ENCODE measurements around the gene ARID1A. TPM values are rescaled to one million over a fixed set of nuclear protein-coding genes. Genes with fewer than 3 reads are reported as not detected.

Gene ARID1A
- total RNA-seq, 4 donors from 2014 or later: 36.8 to 76.2 (median 44.5) TPM

GRCh38 chr1:26786437-26787380 lies 90.9 kb downstream of the ARID1A start:
- no peaks in the 10 kb centered on the region for H3K27me3 ChIP-seq
- TF ChIP-seq CTCF (IDR thresholded peaks at IDR 0.05) (peak in 1 of 3 experiments; percentile 10), POLR2AphosphoS5 (IDR thresholded peaks at IDR 0.05) (peak; percentile 71 to 86), EP300 (IDR thresholded peaks at IDR 0.05) (no peak)
- peaks cover 0 to 12% (median under 1%) of the 10 kb centered on the region in 4 donors for H3K36me3 ChIP-seq
- intact Hi-C loops (cut with DNase I): loop anchor here (5.0 to 10.0 kb wide), 2 partner anchors 62 to 109 kb away; no protein-coding TSS in a partner anchor
- H3K4me3 ChIP-seq: peak overlapping the region; percentile 67 to 90 (median 72)
- peaks cover 58 to 84% (median 70%) of the 10 kb centered on the region in 4 donors for H3K4me1 ChIP-seq
- H3K27ac ChIP-seq (replicated peaks in 1 of 4): peak overlapping the region; percentile 90 to 98 (median 98)
- no peaks in the 10 kb centered on the region for H3K9me3 ChIP-seq
- peak; percentile 95 for DNase-seq (ENCODE audit: extremely low spot score)
- WGBS: 6% methylated on average over 12 of the region's 12 CpGs

GRCh38 chr1:26787381-26787705 lies 91.5 kb downstream of the ARID1A start:
- Histone ChIP-seq H3K27me3 (no peaks in the 10 kb centered on the region), H3K4me3 (peak overlapping the region; percentile 67 to 90 (median 72)), H3K9me3 (no peaks in the 10 kb centered on the region), H3K36me3 (peaks cover 0 to 8% (median 0%) of the 10 kb centered on the region in 4 donors), H3K27ac (replicated peaks in 1 of 4) (peak overlapping the region; percentile 90 to 98 (median 98)), H3K4me1 (peaks cover 52 to 79% (median 64%) of the 10 kb centered on the region in 4 donors)
- WGBS: 0% methylated on average over 11 of the region's 11 CpGs
- TF ChIP-seq EP300 (IDR thresholded peaks at IDR 0.05): no peak
- no peak for TF ChIP-seq POLR2A (IDR thresholded peaks at IDR 0.05; ENCODE audit: low read depth)
- no peak for TF ChIP-seq CTCF (IDR thresholded peaks at IDR 0.05)
- no peak for TF ChIP-seq POLR2AphosphoS5 (IDR thresholded peaks at IDR 0.05)
- intact Hi-C loops (cut with DNase I): loop anchor here (5.0 to 10.0 kb wide), 2 partner anchors 63 to 110 kb away; no protein-coding TSS in a partner anchor
- DNase-seq (ENCODE audit: extremely low spot score): no peak

GRCh38 chr1:26787706-26788514 lies 92.1 kb downstream of the ARID1A start, which contains the start of gene PIGV:
TSS of gene PIGV (plus strand) at chr1:26787950. CDS start at chr1:26790816, 2,866 bp downstream.
- Histone ChIP-seq H3K4me3 (peak within 1 kb of the TSS; percentile 67 to 90 (median 72)), H3K9me3 (no peaks in the 10 kb centered on the region), H3K36me3 (peaks cover 0 to 14% (median 0%) of the 10 kb centered on the region in 4 donors), H3K27me3 (no peaks in the 10 kb centered on the region), H3K4me1 (peaks cover 46 to 73% (median 59%) of the 10 kb centered on the region in 4 donors), H3K27ac (replicated peaks in 1 of 4) (peak within 1 kb of the TSS; percentile 90 to 98 (median 98))
- intact Hi-C loops (cut with DNase I): loop anchor here (2.0 to 10.0 kb wide), 4 partner anchors 63 to 185 kb away; no protein-coding TSS in a partner anchor
- peak; percentile 96 for DNase-seq (ENCODE audit: extremely low spot score)
- WGBS: 0% methylated on average over 36 of the region's 63 CpGs
- TF ChIP-seq CTCF (IDR thresholded peaks at IDR 0.05) (peak in 2 of 3 experiments; percentile 29 to 32), POLR2A (IDR thresholded peaks at IDR 0.05; ENCODE audit: low read depth) (peak; percentile 79), POLR2AphosphoS5 (IDR thresholded peaks at IDR 0.05) (peak; percentile 75 to 96), EP300 (IDR thresholded peaks at IDR 0.05) (no peak)

- intact Hi-C loops (cut with DNase I): loop anchor here (2.0 to 10.0 kb wide), 4 partner anchors 64 to 186 kb away; no protein-coding TSS in a partner anchor
- Histone ChIP-seq H3K27me3 (no peaks in the 10 kb centered on the region), H3K9me3 (no peaks in the 10 kb centered on the region), H3K4me1 (peaks cover 41 to 68% (median 53%) of the 10 kb centered on the region in 4 donors), H3K27ac (replicated peaks in 1 of 4) (peak overlapping the region; percentile 90 to 98 (median 98)), H3K4me3 (peak overlapping the region; percentile 67 to 90 (median 72)), H3K36me3 (peaks cover 0 to 18% (median 2%) of the 10 kb centered on the region in 4 donors)
- TF ChIP-seq CTCF (IDR thresholded peaks at IDR 0.05): no peak
- no peak for TF ChIP-seq POLR2AphosphoS5 (IDR thresholded peaks at IDR 0.05)
- TF ChIP-seq EP300 (IDR thresholded peaks at IDR 0.05): no peak
- TF ChIP-seq POLR2A (IDR thresholded peaks at IDR 0.05; ENCODE audit: low read depth): no peak
- DNase-seq (ENCODE audit: extremely low spot score): no peak
- 0% methylated on average over 5 of the region's 10 CpGs for WGBS
These were observed 92.6 kb downstream of the ARID1A start for GRCh38 chr1:26788515-26788785.

Data from esophagus muscularis mucosa (tissue), 4 donors.